ENCODE measurements around the gene BBS4.
"Not testable (repeated sequence)": the region's sequence is repeated elsewhere in the genome, so short reads cannot be mapped to it uniquely, and the experiment has no call there.

The BBS4 gene

GRCh38 chr15:72685925-72686794, at the start of gene BBS4, which contains the start of gene HIGD2B:
BBS4 (plus strand) TSS chr15:72686207; CDS start chr15:72686228, 21 bp downstream.
HIGD2B (minus strand) TSS chr15:72686182; CDS start chr15:72676374, 9,808 bp downstream.
- CTCF ChIA-PET = interaction anchor here (0.5 to 1.4 kb wide), 4 partner anchors 56 to 430 kb away, joined by 3 to 9 read pairs (median 4); no protein-coding TSS in a partner anchor
- no peak for TF ChIP-seq CTCF (conservative IDR thresholded peaks at IDR 0.05; ENCODE audit: low read depth)
- H3K27ac ChIP-seq = peak within 1 kb of the TSS; percentile 96
- peak; percentile 81 for DNase-seq (ENCODE audit: low spot score)
- POLR2A ChIA-PET (ENCODE audit: low non-redundant PET) = no interaction called here

- POLR2A ChIA-PET (ENCODE audit: low non-redundant PET); DNase-seq (ENCODE audit: low spot score); H3K27ac ChIP-seq; CTCF ChIA-PET: not testable (repeated sequence)
Measured at GRCh38 chr15:72636519-72637282, 49.3 kb upstream of the BBS4 start.

- CTCF ChIA-PET; POLR2A ChIA-PET (ENCODE audit: low non-redundant PET); DNase-seq (ENCODE audit: low spot score); H3K27ac ChIP-seq: not testable (repeated sequence)
Measured at GRCh38 chr15:72639759-72640483, 46.1 kb upstream of the BBS4 start.

GRCh38 chr15:72642271-72642670, 43.7 kb upstream of the BBS4 start:
- POLR2A ChIA-PET (ENCODE audit: low non-redundant PET); H3K27ac ChIP-seq; DNase-seq (ENCODE audit: low spot score); CTCF ChIA-PET: not testable (repeated sequence)

- H3K27ac ChIP-seq; DNase-seq (ENCODE audit: low spot score); CTCF ChIA-PET; POLR2A ChIA-PET (ENCODE audit: low non-redundant PET): not testable (repeated sequence)
Measured at GRCh38 chr15:72648631-72649253, 37.3 kb upstream of the BBS4 start.

- DNase-seq (ENCODE audit: low spot score); POLR2A ChIA-PET (ENCODE audit: low non-redundant PET); CTCF ChIA-PET; H3K27ac ChIP-seq: not testable (repeated sequence)
Measured at GRCh38 chr15:72654397-72654796, 31.6 kb upstream of the BBS4 start, which contains the start of gene GOLGA6B. GOLGA6B (plus strand) TSS chr15:72654697; CDS start chr15:72654738, 41 bp downstream.

GRCh38 chr15:72656014-72656413, 30.0 kb upstream of the BBS4 start:
- CTCF ChIA-PET; H3K27ac ChIP-seq; DNase-seq (ENCODE audit: low spot score); POLR2A ChIA-PET (ENCODE audit: low non-redundant PET): not testable (repeated sequence)

- POLR2A ChIA-PET (ENCODE audit: low non-redundant PET); CTCF ChIA-PET; DNase-seq (ENCODE audit: low spot score): not testable (repeated sequence)
Measured at GRCh38 chr15:72661081-72661480, 24.9 kb upstream of the BBS4 start.

GRCh38 chr15:72663931-72664330, 22.1 kb upstream of the BBS4 start:
- CTCF ChIA-PET; H3K27ac ChIP-seq; DNase-seq (ENCODE audit: low spot score); POLR2A ChIA-PET (ENCODE audit: low non-redundant PET): not testable (repeated sequence)

More at GRCh38 chr15:72661081-72661480, 24.9 kb upstream of the BBS4 start:
- not testable (repeated sequence) for H3K27ac ChIP-seq

- DNase-seq (ENCODE audit: low spot score); POLR2A ChIA-PET (ENCODE audit: low non-redundant PET): not testable (repeated sequence)
Measured at GRCh38 chr15:72665706-72666105, 20.3 kb upstream of the BBS4 start.

GRCh38 chr15:72669803-72670202, 16.2 kb upstream of the BBS4 start:
- H3K27ac ChIP-seq; DNase-seq (ENCODE audit: low spot score); CTCF ChIA-PET; POLR2A ChIA-PET (ENCODE audit: low non-redundant PET): not testable (repeated sequence)

More at GRCh38 chr15:72665706-72666105, 20.3 kb upstream of the BBS4 start:
- CTCF ChIA-PET, H3K27ac ChIP-seq: not testable (repeated sequence)

All from RWPE1 (cell line).